ENCODE measurements around the gene CDC25A.

Gene CDC25A

GRCh38 chr3:48143992-48144391, 44.2 kb downstream of the CDC25A start:
- Histone ChIP-seq H3K27me3 (ENCODE audit: control insufficient read depth in 1 of 2, insufficient read depth in 1 of 2, low read length in 2 of 2) (peaks cover 0 to 8% of the 10 kb centered on the region in 2 experiments), H4K8ac (ENCODE audit: low read length) (no peak overlapping the region), H3K23ac (ENCODE audit: low read length in 2 of 2) (no peak overlapping the region), H3K4me2 (ENCODE audit: low read length, poor library complexity, severe bottlenecking) (no peak overlapping the region), H3K14ac (ENCODE audit: low read length in 2 of 2) (no peak overlapping the region), H3K79me1 (replicated peaks; ENCODE audit: low read length, poor library complexity, severe bottlenecking) (no peaks in the 10 kb centered on the region), H3K9ac (ENCODE audit: low read length) (no peak overlapping the region), H2BK120ac (ENCODE audit: low read depth, low read length) (no peak overlapping the region), H3K4me1 (ENCODE audit: control insufficient read depth, insufficient read depth, low read depth, low read length) (no peaks in the 10 kb centered on the region), H2BK15ac (ENCODE audit: low read depth, poor library complexity, severe bottlenecking) (no peak overlapping the region), H4K91ac (ENCODE audit: low read length) (no peak overlapping the region), H2AFZ (ENCODE audit: low read depth, low read length) (no peak overlapping the region), H2BK5ac (ENCODE audit: low read depth, low read length, poor library complexity, severe bottlenecking) (no peak overlapping the region), H3K27ac (ENCODE audit: low read length, poor library complexity, severe bottlenecking) (no peak overlapping the region), H2AK5ac (ENCODE audit: low read length, severe bottlenecking) (no peak overlapping the region), H3K36me3 (ENCODE audit: control insufficient read depth in 1 of 2, insufficient read depth in 2 of 2, low read depth in 1 of 2, low read length in 2 of 2) (no peaks in the 10 kb centered on the region), H3K4me3 (ENCODE audit: insufficient read depth in 1 of 2, low read depth in 1 of 2, low read length in 2 of 2) (no peak overlapping the region), H2BK12ac (ENCODE audit: low read length in 2 of 2) (no peak overlapping the region), H3K9me3 (ENCODE audit: control insufficient read depth, low read length) (no peaks in the 10 kb centered on the region), H3K4ac (ENCODE audit: low read depth in 1 of 2, low read length in 2 of 2) (no peak overlapping the region), H3K18ac (ENCODE audit: low read depth in 1 of 2, low read length in 2 of 2) (no peak overlapping the region)
- DNase-seq = no peak
- WGBS = 93% methylated on average over 3 of the region's 5 CpGs

GRCh38 chr3:48143567-48143966, 44.6 kb downstream of the CDC25A start:
- Histone ChIP-seq H3K9ac (ENCODE audit: low read length) (no peak overlapping the region), H3K23ac (ENCODE audit: low read length in 2 of 2) (no peak overlapping the region), H3K27me3 (ENCODE audit: control insufficient read depth in 1 of 2, insufficient read depth in 1 of 2, low read length in 2 of 2) (peaks cover 0 to 8% of the 10 kb centered on the region in 2 experiments), H2BK120ac (ENCODE audit: low read depth, low read length) (no peak overlapping the region), H3K4me2 (ENCODE audit: low read length, poor library complexity, severe bottlenecking) (no peak overlapping the region), H2BK15ac (ENCODE audit: low read depth, poor library complexity, severe bottlenecking) (no peak overlapping the region), H2AK5ac (ENCODE audit: low read length, severe bottlenecking) (no peak overlapping the region), H3K4me1 (ENCODE audit: control insufficient read depth, insufficient read depth, low read depth, low read length) (no peaks in the 10 kb centered on the region), H4K8ac (ENCODE audit: low read length) (no peak overlapping the region), H3K4me3 (ENCODE audit: insufficient read depth in 1 of 2, low read depth in 1 of 2, low read length in 2 of 2) (no peak overlapping the region), H2BK5ac (ENCODE audit: low read depth, low read length, poor library complexity, severe bottlenecking) (no peak overlapping the region), H2BK12ac (ENCODE audit: low read length in 2 of 2) (no peak overlapping the region), H3K14ac (ENCODE audit: low read length in 2 of 2) (no peak overlapping the region), H3K36me3 (ENCODE audit: control insufficient read depth in 1 of 2, insufficient read depth in 2 of 2, low read depth in 1 of 2, low read length in 2 of 2) (no peaks in the 10 kb centered on the region), H2AFZ (ENCODE audit: low read depth, low read length) (no peak overlapping the region), H3K27ac (ENCODE audit: low read length, poor library complexity, severe bottlenecking) (no peak overlapping the region), H3K79me1 (replicated peaks; ENCODE audit: low read length, poor library complexity, severe bottlenecking) (no peaks in the 10 kb centered on the region), H3K9me3 (ENCODE audit: control insufficient read depth, low read length) (no peaks in the 10 kb centered on the region), H4K91ac (ENCODE audit: low read length) (no peak overlapping the region), H3K4ac (ENCODE audit: low read depth in 1 of 2, low read length in 2 of 2) (no peak overlapping the region), H3K18ac (ENCODE audit: low read depth in 1 of 2, low read length in 2 of 2) (no peak overlapping the region)
- DNase-seq = no peak
- WGBS = 90% methylated on average over 3 of the region's 3 CpGs

GRCh38 chr3:48142316-48142870, 45.8 kb downstream of the CDC25A start:
- Histone ChIP-seq H3K9ac (ENCODE audit: low read length) (no peak overlapping the region), H3K18ac (ENCODE audit: low read depth in 1 of 2, low read length in 2 of 2) (no peak overlapping the region), H3K4me2 (ENCODE audit: low read length, poor library complexity, severe bottlenecking) (no peak overlapping the region), H2AFZ (ENCODE audit: low read depth, low read length) (no peak overlapping the region), H3K27ac (ENCODE audit: low read length, poor library complexity, severe bottlenecking) (no peak overlapping the region), H3K9me3 (ENCODE audit: control insufficient read depth, low read length) (no peaks in the 10 kb centered on the region), H2AK5ac (ENCODE audit: low read length, severe bottlenecking) (no peak overlapping the region), H3K36me3 (ENCODE audit: control insufficient read depth in 1 of 2, insufficient read depth in 2 of 2, low read depth in 1 of 2, low read length in 2 of 2) (no peaks in the 10 kb centered on the region), H3K27me3 (ENCODE audit: control insufficient read depth in 1 of 2, insufficient read depth in 1 of 2, low read length in 2 of 2) (peaks cover 0 to 8% of the 10 kb centered on the region in 2 experiments), H3K4me3 (ENCODE audit: insufficient read depth in 1 of 2, low read depth in 1 of 2, low read length in 2 of 2) (no peak overlapping the region), H4K8ac (ENCODE audit: low read length) (no peak overlapping the region), H3K79me1 (replicated peaks; ENCODE audit: low read length, poor library complexity, severe bottlenecking) (no peaks in the 10 kb centered on the region), H3K4me1 (ENCODE audit: control insufficient read depth, insufficient read depth, low read depth, low read length) (no peaks in the 10 kb centered on the region), H2BK5ac (ENCODE audit: low read depth, low read length, poor library complexity, severe bottlenecking) (no peak overlapping the region), H2BK15ac (ENCODE audit: low read depth, poor library complexity, severe bottlenecking) (no peak overlapping the region), H4K91ac (ENCODE audit: low read length) (no peak overlapping the region), H2BK12ac (ENCODE audit: low read length in 2 of 2) (no peak overlapping the region), H3K4ac (ENCODE audit: low read depth in 1 of 2, low read length in 2 of 2) (no peak overlapping the region), H3K23ac (ENCODE audit: low read length in 2 of 2) (no peak overlapping the region), H3K14ac (ENCODE audit: low read length in 2 of 2) (no peak overlapping the region), H2BK120ac (ENCODE audit: low read depth, low read length) (no peak overlapping the region)
- DNase-seq = no peak
- WGBS = 87% methylated on average over 11 of the region's 11 CpGs

- Histone ChIP-seq H2BK12ac (ENCODE audit: low read length in 2 of 2) (no peak overlapping the region), H3K4me3 (ENCODE audit: insufficient read depth in 1 of 2, low read depth in 1 of 2, low read length in 2 of 2) (no peak overlapping the region)
- WGBS = 96% methylated on average over 9 of the region's 9 CpGs
These were observed 46.5 kb downstream of the CDC25A start for GRCh38 chr3:48141604-48142137.

More at GRCh38 chr3:48141604-48142137, 46.5 kb downstream of the CDC25A start:
- H2BK15ac ChIP-seq (ENCODE audit: low read depth, poor library complexity, severe bottlenecking) = no peak overlapping the region
- no peaks in the 10 kb centered on the region for H3K79me1 ChIP-seq (replicated peaks; ENCODE audit: low read length, poor library complexity, severe bottlenecking)
- no peak overlapping the region for H2BK5ac ChIP-seq (ENCODE audit: low read depth, low read length, poor library complexity, severe bottlenecking)
- H2AFZ ChIP-seq (ENCODE audit: low read depth, low read length) = no peak overlapping the region
- H3K14ac ChIP-seq (ENCODE audit: low read length in 2 of 2) = peak overlapping the region in 1 of 2 experiments; percentile 63
- H4K8ac ChIP-seq (ENCODE audit: low read length) = no peak overlapping the region
- H2AK5ac ChIP-seq (ENCODE audit: low read length, severe bottlenecking) = no peak overlapping the region
- no peak overlapping the region for H2BK120ac ChIP-seq (ENCODE audit: low read depth, low read length)
- no peak for DNase-seq
- no peaks in the 10 kb centered on the region for H3K9me3 ChIP-seq (ENCODE audit: control insufficient read depth, low read length)
- H3K4me1 ChIP-seq (ENCODE audit: control insufficient read depth, insufficient read depth, low read depth, low read length) = no peaks in the 10 kb centered on the region
- H3K27me3 ChIP-seq (ENCODE audit: control insufficient read depth in 1 of 2, insufficient read depth in 1 of 2, low read length in 2 of 2) = peaks cover 0 to 8% of the 10 kb centered on the region in 2 experiments
- no peak overlapping the region for H3K4ac ChIP-seq (ENCODE audit: low read depth in 1 of 2, low read length in 2 of 2)
- H3K18ac ChIP-seq (ENCODE audit: low read depth in 1 of 2, low read length in 2 of 2) = no peak overlapping the region
- H4K91ac ChIP-seq (ENCODE audit: low read length) = no peak overlapping the region
- no peaks in the 10 kb centered on the region for H3K36me3 ChIP-seq (ENCODE audit: control insufficient read depth in 1 of 2, insufficient read depth in 2 of 2, low read depth in 1 of 2, low read length in 2 of 2)
- no peak overlapping the region for H3K23ac ChIP-seq (ENCODE audit: low read length in 2 of 2)
- H3K4me2 ChIP-seq (ENCODE audit: low read length, poor library complexity, severe bottlenecking) = no peak overlapping the region
- no peak overlapping the region for H3K27ac ChIP-seq (ENCODE audit: low read length, poor library complexity, severe bottlenecking)
- no peak overlapping the region for H3K9ac ChIP-seq (ENCODE audit: low read length)
